ENCODE results near the gene WWOX. TPM values are rescaled to one million over a fixed set of nuclear protein-coding genes. Genes with fewer than 3 reads are reported as not detected.

The WWOX gene
- total RNA-seq, 4 donors from 2014 or later: 135 to 209 (median 159) TPM

DNA sequence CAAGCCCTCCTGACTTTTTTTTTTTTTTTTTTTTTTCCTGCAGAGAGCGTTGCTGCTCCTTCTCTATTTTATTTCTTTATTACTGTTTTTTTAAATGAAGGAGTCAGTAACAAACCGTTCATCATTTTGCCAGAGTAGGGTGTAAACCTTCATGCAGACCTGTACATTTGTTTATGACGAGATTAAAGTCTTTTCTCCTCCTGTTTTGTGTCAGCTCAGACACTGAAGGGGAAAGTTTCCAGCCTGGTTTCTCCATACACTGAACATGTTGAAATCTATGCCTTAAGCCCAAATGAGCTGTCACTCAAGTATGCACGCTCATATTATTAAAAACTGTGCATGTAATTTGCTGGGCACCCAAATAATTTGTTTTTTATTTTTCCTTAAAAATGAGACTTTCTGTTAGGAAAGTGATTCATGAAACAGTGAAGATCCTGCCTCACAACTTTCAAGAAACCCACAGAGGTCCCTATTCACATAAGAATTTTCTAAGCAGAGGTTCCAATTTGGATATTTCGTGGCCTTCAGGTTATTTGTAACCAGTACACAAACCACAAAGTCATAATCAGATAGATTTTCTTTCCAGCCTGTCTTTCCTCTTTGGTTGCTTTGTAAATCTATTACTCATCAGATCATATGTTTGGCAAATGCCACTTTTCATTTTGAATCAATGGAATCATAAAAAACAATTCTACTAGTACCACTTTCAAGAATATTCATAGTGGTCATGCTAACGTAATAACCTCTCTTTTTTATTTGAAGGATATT lies 800.8 kb downstream of the WWOX start:
- H3K36me3 ChIP-seq: no peaks in the 10 kb centered on the region
- no peak overlapping the region for H3K4me3 ChIP-seq (replicated peaks in 1 of 3)
- DNase-seq: no peak
- no peak for TF ChIP-seq POLR2A (IDR thresholded peaks at IDR 0.05)
- TF ChIP-seq, protein P1, sequence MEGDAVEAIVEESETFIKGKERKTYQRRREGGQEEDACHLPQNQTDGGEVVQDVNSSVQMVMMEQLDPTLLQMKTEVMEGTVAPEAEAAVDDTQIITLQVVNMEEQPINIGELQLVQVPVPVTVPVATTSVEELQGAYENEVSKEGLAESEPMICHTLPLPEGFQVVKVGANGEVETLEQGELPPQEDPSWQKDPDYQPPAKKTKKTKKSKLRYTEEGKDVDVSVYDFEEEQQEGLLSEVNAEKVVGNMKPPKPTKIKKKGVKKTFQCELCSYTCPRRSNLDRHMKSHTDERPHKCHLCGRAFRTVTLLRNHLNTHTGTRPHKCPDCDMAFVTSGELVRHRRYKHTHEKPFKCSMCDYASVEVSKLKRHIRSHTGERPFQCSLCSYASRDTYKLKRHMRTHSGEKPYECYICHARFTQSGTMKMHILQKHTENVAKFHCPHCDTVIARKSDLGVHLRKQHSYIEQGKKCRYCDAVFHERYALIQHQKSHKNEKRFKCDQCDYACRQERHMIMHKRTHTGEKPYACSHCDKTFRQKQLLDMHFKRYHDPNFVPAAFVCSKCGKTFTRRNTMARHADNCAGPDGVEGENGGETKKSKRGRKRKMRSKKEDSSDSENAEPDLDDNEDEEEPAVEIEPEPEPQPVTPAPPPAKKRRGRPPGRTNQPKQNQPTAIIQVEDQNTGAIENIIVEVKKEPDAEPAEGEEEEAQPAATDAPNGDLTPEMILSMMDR (IDR thresholded peaks at IDR 0.05): no peak
- peaks cover 16 to 17% of the 10 kb centered on the region in 2 donors for H3K4me1 ChIP-seq
- H3K27me3 ChIP-seq: no peaks in the 10 kb centered on the region
- no peak overlapping the region for H3K27ac ChIP-seq
- WGBS, 2 donors: 86 to 94% methylated on average over 6 of the region's 6 CpGs
- no peaks in the 10 kb centered on the region for H3K9me3 ChIP-seq
- intact Hi-C loops (cut with DNase I): no loop called here

- Histone ChIP-seq H3K4me3 (replicated peaks in 1 of 3) (no peak overlapping the region), H3K36me3 (no peaks in the 10 kb centered on the region), H3K9me3 (no peaks in the 10 kb centered on the region), H3K4me1 (peaks cover 9 to 10% of the 10 kb centered on the region in 2 donors), H3K27ac (no peak overlapping the region), H3K27me3 (no peaks in the 10 kb centered on the region)
- TF ChIP-seq, protein P1 (IDR thresholded peaks at IDR 0.05): no peak
- no peak for TF ChIP-seq POLR2A (IDR thresholded peaks at IDR 0.05)
- intact Hi-C loops (cut with DNase I): no loop called here
- WGBS, 2 donors: 94 to 95% methylated on average over 4 of the region's 4 CpGs
- DNase-seq: no peak
Observed at GRCh38 chr16:78900966-78901365, 801.5 kb downstream of the WWOX start.

DNA sequence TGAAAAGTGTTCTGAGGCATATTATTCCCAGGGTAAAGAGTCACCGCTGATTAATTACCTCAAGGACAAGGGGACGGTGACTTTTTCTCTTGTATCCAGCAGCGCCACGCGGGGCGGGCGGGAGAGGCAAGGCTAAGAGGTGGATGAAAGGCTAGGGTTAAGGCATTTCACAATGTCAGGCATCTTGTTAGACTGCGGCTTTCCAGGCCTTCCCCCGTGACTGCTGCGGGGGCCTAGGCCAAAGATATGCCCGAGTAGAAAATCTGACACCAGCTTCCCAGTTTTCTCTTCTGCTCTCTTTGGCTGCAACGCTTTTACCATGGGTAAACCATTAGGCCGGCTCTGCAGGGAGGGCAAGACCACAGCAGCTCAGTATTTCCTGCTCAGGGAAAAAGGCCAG lies 802.9 kb downstream of the WWOX start:
- TF ChIP-seq, protein P1 (IDR thresholded peaks at IDR 0.05): no peak
- TF ChIP-seq POLR2A (IDR thresholded peaks at IDR 0.05): no peak
- 89 to 90% methylated on average over 13 of the region's 13 CpGs for WGBS, 2 donors
- DNase-seq: no peak
- intact Hi-C loops (cut with DNase I): no loop called here
- Histone ChIP-seq H3K27me3 (no peaks in the 10 kb centered on the region), H3K27ac (no peak overlapping the region), H3K4me1 (no peaks in the 10 kb centered on the region), H3K4me3 (replicated peaks in 1 of 3) (no peak overlapping the region), H3K36me3 (no peaks in the 10 kb centered on the region), H3K9me3 (no peaks in the 10 kb centered on the region)

DNA sequence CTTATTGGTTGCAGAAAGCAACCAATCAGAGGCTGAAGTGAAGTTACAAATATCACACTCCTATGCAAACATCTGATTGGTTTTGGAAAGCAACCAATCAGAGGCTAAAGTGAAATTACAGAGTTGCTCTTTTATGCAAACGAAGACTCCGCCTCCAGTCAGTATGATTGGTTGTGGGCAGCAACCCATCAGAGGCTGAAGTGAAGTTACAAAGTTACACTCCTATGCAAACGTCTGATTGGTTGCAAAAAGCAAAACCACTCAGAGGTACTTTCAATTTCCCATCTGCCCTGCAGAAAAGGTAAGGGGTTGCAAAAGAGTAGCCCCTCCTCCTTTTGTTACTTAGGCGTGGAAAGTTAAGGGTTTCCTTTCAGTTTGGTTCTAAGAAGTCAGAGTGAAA lies 803.8 kb downstream of the WWOX start:
- 78 to 86% methylated on average over 4 of the region's 4 CpGs for WGBS, 2 donors
- Histone ChIP-seq H3K36me3 (no peaks in the 10 kb centered on the region), H3K4me3 (replicated peaks in 1 of 3) (no peak overlapping the region), H3K9me3 (no peaks in the 10 kb centered on the region), H3K27me3 (no peaks in the 10 kb centered on the region), H3K27ac (no peak overlapping the region), H3K4me1 (no peaks in the 10 kb centered on the region)
- intact Hi-C loops (cut with DNase I): no loop called here
- no peak for TF ChIP-seq POLR2A (IDR thresholded peaks at IDR 0.05)
- TF ChIP-seq, protein P1 (IDR thresholded peaks at IDR 0.05): no peak
- no peak for DNase-seq

- H3K27ac ChIP-seq: no peak overlapping the region
- 96% methylated on average over 4 of the region's 4 CpGs for WGBS, 2 donors
- DNase-seq: no peak
- intact Hi-C loops (cut with DNase I): no loop called here
- H3K4me1 ChIP-seq: no peaks in the 10 kb centered on the region
- TF ChIP-seq, protein P1 (IDR thresholded peaks at IDR 0.05): no peak
- no peak for TF ChIP-seq POLR2A (IDR thresholded peaks at IDR 0.05)
- no peaks in the 10 kb centered on the region for H3K36me3 ChIP-seq
- no peaks in the 10 kb centered on the region for H3K9me3 ChIP-seq
- H3K27me3 ChIP-seq: no peaks in the 10 kb centered on the region
- H3K4me3 ChIP-seq (replicated peaks in 1 of 3): no peak overlapping the region
Observed at GRCh38 chr16:78903843-78904242, 804.4 kb downstream of the WWOX start.

Data from thyroid gland (tissue), 4 donors.